IMR-90 (cell line): ENCODE measurements around the gene TPP1. TPM values are rescaled to one million over a fixed set of nuclear protein-coding genes. Genes with fewer than 3 reads are reported as not detected.

Source experiments
- ATAC-seq: fragments of 200-7000 bp; cut with Tn5 transposase; 2 replicates; pipeline ENCODE4 v1.9.1; 2020; ENCODE audit warnings: low read depth, mild to moderate bottlenecking, moderate library complexity
- BruUV-seq: library from RNA; stranded (reverse); fragments of 400-500 nt; replicated peaks from 2 replicates; lab custom pipeline; 2021; lab: Mats Ljungman, UMichigan
- CTCF ChIA-PET: fragments of 300-600 bp; formaldehyde crosslinking; extraction: SDS; loops from one replicate; lab custom pipeline; 2021; ENCODE audit warnings: antibody characterized with exemption; lab: Yijun Ruan, JAX
- POLR2A ChIA-PET: fragments of 300-600 bp; sonication (Branson Sonifier 250); formaldehyde crosslinking; loops from one replicate; lab custom pipeline; 2022; ENCODE audit warnings: antibody characterized with exemption; ENCODE audit not compliant: unreplicated experiment; lab: Charles Lee
- DNase-seq: peaks from one replicate; pipeline ENCODE4 v3.0.0; 2013
- H2AFZ ChIP-seq: replicated peaks from 2 replicates; pipeline ENCODE3; 2013; ENCODE audit warnings: low read length, mild to moderate bottlenecking; ENCODE audit not compliant: poor library complexity
- H2AK5ac ChIP-seq: 2 replicates; pipeline ENCODE4 v1.6.1; 2013; ENCODE audit warnings: low read depth, low read length, inconsistent platforms
- H2AK9ac ChIP-seq: replicated peaks from 2 replicates; pipeline ENCODE3; 2013; ENCODE audit warnings: mild to moderate bottlenecking, low read depth, low read length, moderate library complexity; ENCODE audit not compliant: poor library complexity
- H2BK120ac ChIP-seq: 2 replicates; pipeline ENCODE4 v1.6.1; 2013; ENCODE audit warnings: low read depth, low read length, inconsistent platforms
- H2BK15ac ChIP-seq: 3 replicates; pipeline ENCODE4 v1.6.1; 2013; ENCODE audit warnings: low read depth, low read length, inconsistent platforms
- H2BK20ac ChIP-seq: 2 replicates; pipeline ENCODE4 v1.6.1; 2013; ENCODE audit warnings: low read depth, mild to moderate bottlenecking, inconsistent platforms, low read length, moderate library complexity
- H2BK5ac ChIP-seq: 2 replicates; pipeline ENCODE4 v1.6.1; 2013; ENCODE audit warnings: mild to moderate bottlenecking, low read depth, low read length, inconsistent platforms; ENCODE audit not compliant: poor library complexity, severe bottlenecking
- H3K14ac ChIP-seq: replicated peaks from 2 replicates; pipeline ENCODE4 v1.6.1; 2013; ENCODE audit warnings: low read depth, low read length, inconsistent platforms
- H3K18ac ChIP-seq: 2 replicates; pipeline ENCODE4 v1.6.1; 2013; ENCODE audit warnings: low read depth, low read length, control low read depth
- H3K23ac ChIP-seq: 2 replicates; pipeline ENCODE4 v1.6.1; 2013; ENCODE audit warnings: low read depth, low read length, inconsistent platforms
- H3K27ac ChIP-seq: 2 replicates; pipeline ENCODE4 v1.5.1; 2013; ENCODE audit warnings: mild to moderate bottlenecking, control low read depth, low read length; ENCODE audit not compliant: insufficient read depth
- H3K27me3 ChIP-seq: 2 replicates; pipeline ENCODE4 v1.6.1; 2013; ENCODE audit warnings: low read length; ENCODE audit not compliant: control insufficient read depth, insufficient read depth
- H3K36me3 ChIP-seq: 2 replicates; pipeline ENCODE4 v1.6.1; 2013; ENCODE audit warnings: low read length, mixed read lengths; ENCODE audit not compliant: control insufficient read depth, insufficient read depth
- H3K4ac ChIP-seq: 2 replicates; pipeline ENCODE4 v1.6.1; 2013; ENCODE audit warnings: low read depth, low read length, inconsistent platforms
- H3K4me1 ChIP-seq: 2 replicates; pipeline ENCODE4 v1.6.1; 2013; ENCODE audit warnings: low read length, mixed read lengths; ENCODE audit not compliant: control insufficient read depth, insufficient read depth
- H3K4me2 ChIP-seq: 2 replicates; pipeline ENCODE4 v1.6.1; 2013; ENCODE audit warnings: low read depth, mild to moderate bottlenecking, control low read depth, low read length, moderate library complexity
- H3K4me3 ChIP-seq: 2 replicates; pipeline ENCODE4 v1.5.1; 2013; ENCODE audit warnings: low read depth, mild to moderate bottlenecking, control low read depth, low read length, moderate library complexity; ENCODE audit not compliant: insufficient read depth
- H3K56ac ChIP-seq: 2 replicates; pipeline ENCODE4 v1.6.1; 2013; ENCODE audit warnings: low read length, inconsistent platforms; ENCODE audit not compliant: insufficient read depth; ENCODE audit errors: extremely low read depth
- H3K79me1 ChIP-seq, 2 experiments: 2 replicates each; pipeline ENCODE4 v1.6.1; 2013; ENCODE audit warnings: low read length in 2 of 2, inconsistent platforms in 1 of 2, low read depth in 1 of 2
- H3K9ac ChIP-seq: 2 replicates; pipeline ENCODE4 v1.6.1; 2013; ENCODE audit warnings: low read depth, low read length, control low read depth
- H3K9me1 ChIP-seq: 2 replicates; pipeline ENCODE4 v1.6.1; 2013; ENCODE audit warnings: low read length, inconsistent platforms; ENCODE audit not compliant: insufficient read depth
- H3K9me3 ChIP-seq: 2 replicates; pipeline ENCODE4 v1.6.1; 2013; ENCODE audit warnings: low read length; ENCODE audit not compliant: control insufficient read depth, insufficient read depth
- H4K20me1 ChIP-seq: 2 replicates; pipeline ENCODE4 v1.6.1; 2013; ENCODE audit warnings: low read length, inconsistent platforms; ENCODE audit not compliant: insufficient read depth
- H4K5ac ChIP-seq: 2 replicates; pipeline ENCODE4 v1.6.1; 2013; ENCODE audit warnings: mild to moderate bottlenecking, low read depth, low read length, control low read depth
- H4K8ac ChIP-seq, 2 experiments: 2 replicates each; pipeline ENCODE4 v1.6.1; 2013; ENCODE audit warnings: low read depth in 2 of 2, low read length in 2 of 2, control low read depth in 1 of 2, inconsistent platforms in 1 of 2
- H4K91ac ChIP-seq: 2 replicates; pipeline ENCODE4 v1.6.1; 2013; ENCODE audit warnings: low read depth, low read length, inconsistent platforms; ENCODE audit not compliant: insufficient read depth
- BHLHE40 ChIP-seq: fragments of 150-350 bp; IDR thresholded peaks from 2 replicates; pipeline ENCODE4 v1.6.1; 2016; ENCODE audit warnings: mild to moderate bottlenecking, low read depth, low read length
- CEBPB ChIP-seq: IDR thresholded peaks from 2 replicates; pipeline ENCODE4 v1.6.1; 2012; ENCODE audit warnings: low read depth, low read length, improper control_type of control experiment
- FOS ChIP-seq: fragments of 150-350 bp; IDR thresholded peaks from 2 replicates; pipeline ENCODE4 v1.6.1; 2016; ENCODE audit warnings: low read depth, low read length
- MAFK ChIP-seq: IDR thresholded peaks from 2 replicates; pipeline ENCODE4 v1.6.1; 2012; ENCODE audit warnings: low read depth, low read length, improper control_type of control experiment
- MAZ ChIP-seq: IDR thresholded peaks from 2 replicates; pipeline ENCODE4 v1.6.1; 2012; ENCODE audit warnings: low read depth, mild to moderate bottlenecking, low read length, improper control_type of control experiment, moderate library complexity, borderline replicate concordance
- MXI1 ChIP-seq: IDR thresholded peaks from 2 replicates; pipeline ENCODE4 v1.6.1; 2012; ENCODE audit warnings: low read depth, mild to moderate bottlenecking, low read length, moderate library complexity, borderline replicate concordance
- POLR2A ChIP-seq: IDR thresholded peaks from 2 replicates; pipeline ENCODE4 v1.6.1; 2012; ENCODE audit warnings: mild to moderate bottlenecking, low read depth, low read length
- RAD21 ChIP-seq: IDR thresholded peaks from 2 replicates; pipeline ENCODE4 v1.6.1; 2012; ENCODE audit warnings: low read length, improper control_type of control experiment
- RFX5 ChIP-seq: IDR thresholded peaks from 2 replicates; pipeline ENCODE4 v1.8.0; 2012; ENCODE audit warnings: low read depth, mild to moderate bottlenecking, low read length, moderate library complexity
- USF2 ChIP-seq: fragments of 150-350 bp; IDR thresholded peaks from 2 replicates; pipeline ENCODE4 v1.6.1; 2017; ENCODE audit warnings: mild to moderate bottlenecking, antibody characterized with exemption, low read length, low read depth
- WGBS, 2 experiments: methylation state at CpG; one replicate each; pipeline versions ENCODE4 v1.1.5 to v1.1.7; 2013; ENCODE audit warnings: missing lambda C conversion rate in 2 of 2; ENCODE audit not compliant: insufficient read length in 1 of 2; ENCODE audit errors: extremely low coverage in 2 of 2; 5-methylcytosine and 5-hydroxymethylcytosine counted together
- dilution Hi-C: fragments of 300-500 bp; cut with HindIII; formaldehyde crosslinking; loops from one replicate; pipeline ENCODE4 v1.14.3; 2018; ENCODE audit warnings: low sequenced_read_pairs; ENCODE audit not compliant: unreplicated experiment
- in situ Hi-C: fragments of 300-500 bp; cut with MboI; formaldehyde crosslinking; loops from 3 replicates; pipeline ENCODE4 v1.14.3; 2019; ENCODE audit warnings: low sequenced_read_pairs, inconsistent platforms, mixed read lengths
- intact Hi-C: fragments of 100-400 bp; cut with micrococcal nuclease; formaldehyde crosslinking; loops from 2 replicates; pipeline ENCODE4 v1.10.0; 2022
- polyA plus RNA-seq, 3 experiments: library from polyadenylated mRNA; depleted of rRNA; stranded (reverse); fragments of >200 nt; gene quantifications; 2 replicates each; pipeline ENCODE4 v1.2.3, GENCODE V29; 2012; ENCODE audit warnings: low replicate concordance in 1 of 3
- total RNA-seq: library from RNA; depleted of rRNA; stranded (reverse); fragments of >200 nt; gene quantifications from 2 replicates; pipeline ENCODE4 v1.2.3, GENCODE V29; 2012
- TF ChIP-seq, protein P1 (sequence below): conservative IDR thresholded peaks from 2 replicates; pipeline ENCODE4 v1.5.1; 2012; ENCODE audit warnings: mild to moderate bottlenecking, low read depth, low read length, improper control_type of control experiment
- TF ChIP-seq, protein P2 (sequence below): fragments of 150-350 bp; IDR thresholded peaks from 2 replicates; pipeline ENCODE4 v1.6.1; 2016; ENCODE audit warnings: low read depth, mild to moderate bottlenecking, low read length, moderate library complexity, borderline replicate concordance

The TPP1 gene
- total and polyA plus RNA-seq, 2 of the 4 experiments (the other 2 are of a cell fraction): 33.5 to 108 TPM

- in situ Hi-C loops: no loop called here
Observed at GRCh38 chr11:6628526-6628925, 9.3 kb upstream of the TPP1 start.

More at GRCh38 chr11:6628526-6628925, 9.3 kb upstream of the TPP1 start:
- DNase-seq (no peak), ATAC-seq (no peak)
- POLR2A ChIA-PET: interaction anchor here (0.7 kb wide), 1 partner anchor 204 kb away, joined by 4 read pairs; no protein-coding TSS in a partner anchor
- H3K27ac ChIP-seq: no peak overlapping the region
- dilution Hi-C loops (no loop called here), intact Hi-C loops (no loop called here)
- no peak overlapping the region for H2BK15ac ChIP-seq
- no peak overlapping the region for H3K56ac ChIP-seq
- H2AK9ac ChIP-seq: no peak overlapping the region
- BruUV-seq: no TSS peak
- H3K4me1 ChIP-seq: no peaks in the 10 kb centered on the region
- H3K18ac ChIP-seq: no peak overlapping the region
- peaks cover 78% of the 10 kb centered on the region for H3K36me3 ChIP-seq
- no peak overlapping the region for H2BK5ac ChIP-seq
- TF ChIP-seq MXI1: no peak
- TF ChIP-seq RAD21: no peak
- no peak for TF ChIP-seq RFX5
- no peak for TF ChIP-seq POLR2A
- TF ChIP-seq, protein P1, sequence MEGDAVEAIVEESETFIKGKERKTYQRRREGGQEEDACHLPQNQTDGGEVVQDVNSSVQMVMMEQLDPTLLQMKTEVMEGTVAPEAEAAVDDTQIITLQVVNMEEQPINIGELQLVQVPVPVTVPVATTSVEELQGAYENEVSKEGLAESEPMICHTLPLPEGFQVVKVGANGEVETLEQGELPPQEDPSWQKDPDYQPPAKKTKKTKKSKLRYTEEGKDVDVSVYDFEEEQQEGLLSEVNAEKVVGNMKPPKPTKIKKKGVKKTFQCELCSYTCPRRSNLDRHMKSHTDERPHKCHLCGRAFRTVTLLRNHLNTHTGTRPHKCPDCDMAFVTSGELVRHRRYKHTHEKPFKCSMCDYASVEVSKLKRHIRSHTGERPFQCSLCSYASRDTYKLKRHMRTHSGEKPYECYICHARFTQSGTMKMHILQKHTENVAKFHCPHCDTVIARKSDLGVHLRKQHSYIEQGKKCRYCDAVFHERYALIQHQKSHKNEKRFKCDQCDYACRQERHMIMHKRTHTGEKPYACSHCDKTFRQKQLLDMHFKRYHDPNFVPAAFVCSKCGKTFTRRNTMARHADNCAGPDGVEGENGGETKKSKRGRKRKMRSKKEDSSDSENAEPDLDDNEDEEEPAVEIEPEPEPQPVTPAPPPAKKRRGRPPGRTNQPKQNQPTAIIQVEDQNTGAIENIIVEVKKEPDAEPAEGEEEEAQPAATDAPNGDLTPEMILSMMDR: no peak
- no peak for TF ChIP-seq MAZ
- no peak for TF ChIP-seq BHLHE40
- no peak for TF ChIP-seq FOS
- no peak for TF ChIP-seq CEBPB
- TF ChIP-seq, protein P2, sequence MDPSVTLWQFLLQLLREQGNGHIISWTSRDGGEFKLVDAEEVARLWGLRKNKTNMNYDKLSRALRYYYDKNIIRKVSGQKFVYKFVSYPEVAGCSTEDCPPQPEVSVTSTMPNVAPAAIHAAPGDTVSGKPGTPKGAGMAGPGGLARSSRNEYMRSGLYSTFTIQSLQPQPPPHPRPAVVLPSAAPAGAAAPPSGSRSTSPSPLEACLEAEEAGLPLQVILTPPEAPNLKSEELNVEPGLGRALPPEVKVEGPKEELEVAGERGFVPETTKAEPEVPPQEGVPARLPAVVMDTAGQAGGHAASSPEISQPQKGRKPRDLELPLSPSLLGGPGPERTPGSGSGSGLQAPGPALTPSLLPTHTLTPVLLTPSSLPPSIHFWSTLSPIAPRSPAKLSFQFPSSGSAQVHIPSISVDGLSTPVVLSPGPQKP: no peak
- TF ChIP-seq MAFK: no peak
- no peak for TF ChIP-seq USF2
- no peaks in the 10 kb centered on the region for H4K20me1 ChIP-seq
- H2AK5ac ChIP-seq: no peak overlapping the region
- no peaks in the 10 kb centered on the region for H3K79me1 ChIP-seq
- no peak overlapping the region for H2BK120ac ChIP-seq
- H3K4me3 ChIP-seq: no peak overlapping the region
- no peak overlapping the region for H3K9ac ChIP-seq
- no peak overlapping the region for H2BK20ac ChIP-seq
- no peak overlapping the region for H4K5ac ChIP-seq
- H3K9me3 ChIP-seq: no peaks in the 10 kb centered on the region
- no peaks in the 10 kb centered on the region for H3K27me3 ChIP-seq
- no peak overlapping the region for H3K23ac ChIP-seq
- H4K8ac ChIP-seq: no peak overlapping the region
- H3K4ac ChIP-seq: no peak overlapping the region
- no peak overlapping the region for H2AFZ ChIP-seq
- no peak overlapping the region for H3K4me2 ChIP-seq
- H3K14ac ChIP-seq: no peak overlapping the region
- no peaks in the 10 kb centered on the region for H3K9me1 ChIP-seq
- CTCF ChIA-PET: interaction anchor here (0.6 kb wide), 1 partner anchor 72 kb away, joined by 4 read pairs; no protein-coding TSS in a partner anchor
- no peak overlapping the region for H4K91ac ChIP-seq
- WGBS, 2 experiments: 100% methylated on average over 1 of the region's 4 CpGs; no CpG with 5 or more reads in 1 of the 2 experiments
